ENCODE results near the gene KIAA1549.

Gene KIAA1549

DNA sequence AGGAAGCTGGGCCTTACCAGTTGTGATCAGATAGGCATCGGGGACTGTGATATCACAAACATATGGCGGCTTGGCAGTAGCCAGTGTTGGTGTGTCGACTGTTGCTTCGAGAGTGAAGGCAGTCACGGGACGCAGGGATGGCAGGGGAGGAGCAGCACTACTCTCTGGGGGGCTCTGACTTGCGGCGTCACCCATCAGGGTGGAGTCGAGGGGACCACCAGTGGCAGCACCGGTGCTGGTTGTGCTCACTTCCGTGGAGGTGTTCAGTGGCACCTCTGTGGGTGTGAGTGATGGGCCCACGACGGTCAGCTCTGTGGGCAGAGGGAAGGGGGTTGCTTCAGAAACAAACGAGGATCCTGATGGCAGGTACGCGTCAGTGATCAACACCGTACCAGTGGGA, 64.5 kb downstream of the KIAA1549 start:
- TF ChIP-seq EZH2phosphoT487 (conservative IDR thresholded peaks at IDR 0.05; ENCODE audit: low read length) (no peak), CTCF (IDR thresholded peaks at IDR 0.05; ENCODE audit: insufficient read depth, low read length, poor library complexity, severe bottlenecking) (no peak)
- no peaks in the 10 kb centered on the region for H3K9me2 ChIP-seq (replicated peaks; ENCODE audit: insufficient read depth, low read length)
- no peaks in the 10 kb centered on the region for H3K79me2 ChIP-seq (ENCODE audit: insufficient read depth, low read length)
- no peaks in the 10 kb centered on the region for H4K20me1 ChIP-seq (ENCODE audit: low read depth, low read length)
- no peak overlapping the region for H3K4me3 ChIP-seq (ENCODE audit: insufficient read depth, low read length, poor library complexity, severe bottlenecking)
- H3K9me3 ChIP-seq (ENCODE audit: insufficient read depth, low read length) = no peaks in the 10 kb centered on the region
- H3K4me2 ChIP-seq (ENCODE audit: low read depth, low read length, poor library complexity, severe bottlenecking) = no peak overlapping the region
- no peak overlapping the region for H2AFZ ChIP-seq (ENCODE audit: low read depth, low read length, severe bottlenecking)
- no peak overlapping the region for H3K9ac ChIP-seq (ENCODE audit: low read length)
- H3K36me3 ChIP-seq (ENCODE audit: low read length) = no peaks in the 10 kb centered on the region
- no peak overlapping the region for H3K27ac ChIP-seq (ENCODE audit: low read depth, low read length)
- no peaks in the 10 kb centered on the region for H3F3A ChIP-seq (ENCODE audit: insufficient read depth)
- H3K27me3 ChIP-seq (ENCODE audit: low read length) = no peaks in the 10 kb centered on the region

DNA sequence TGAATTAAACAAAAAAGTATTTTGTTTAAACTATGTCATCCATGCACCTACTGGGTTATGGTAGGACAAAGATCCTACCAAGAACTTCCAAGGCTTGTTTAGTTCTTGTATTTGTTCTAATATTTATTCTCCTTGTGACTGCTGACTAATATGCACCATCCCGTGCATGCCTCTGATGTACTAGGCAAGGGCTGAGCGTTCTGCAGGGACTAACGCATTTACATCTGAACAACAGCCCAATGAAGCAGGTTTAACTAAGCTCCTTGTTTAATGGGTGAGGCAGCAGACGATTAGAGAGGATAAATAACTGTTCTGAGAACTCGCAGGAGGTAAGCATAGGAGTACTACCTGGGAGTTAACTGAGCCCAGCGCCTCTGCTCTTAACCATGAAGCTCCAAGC, 64.9 kb downstream of the KIAA1549 start:
- no peaks in the 10 kb centered on the region for H3K27me3 ChIP-seq (ENCODE audit: low read length)
- H4K20me1 ChIP-seq (ENCODE audit: low read depth, low read length) = no peaks in the 10 kb centered on the region
- H3K79me2 ChIP-seq (ENCODE audit: insufficient read depth, low read length) = no peaks in the 10 kb centered on the region
- no peak overlapping the region for H3K4me2 ChIP-seq (ENCODE audit: low read depth, low read length, poor library complexity, severe bottlenecking)
- no peaks in the 10 kb centered on the region for H3K36me3 ChIP-seq (ENCODE audit: low read length)
- no peaks in the 10 kb centered on the region for H3K9me2 ChIP-seq (replicated peaks; ENCODE audit: insufficient read depth, low read length)
- TF ChIP-seq CTCF (IDR thresholded peaks at IDR 0.05; ENCODE audit: insufficient read depth, low read length, poor library complexity, severe bottlenecking) (no peak), EZH2phosphoT487 (conservative IDR thresholded peaks at IDR 0.05; ENCODE audit: low read length) (no peak)
- no peak overlapping the region for H3K9ac ChIP-seq (ENCODE audit: low read length)
- H3K27ac ChIP-seq (ENCODE audit: low read depth, low read length) = no peak overlapping the region
- H3K4me3 ChIP-seq (ENCODE audit: insufficient read depth, low read length, poor library complexity, severe bottlenecking) = no peak overlapping the region
- no peaks in the 10 kb centered on the region for H3F3A ChIP-seq (ENCODE audit: insufficient read depth)
- H3K9me3 ChIP-seq (ENCODE audit: insufficient read depth, low read length) = no peaks in the 10 kb centered on the region
- H2AFZ ChIP-seq (ENCODE audit: low read depth, low read length, severe bottlenecking) = no peak overlapping the region

- Histone ChIP-seq H3K4me2 (ENCODE audit: low read depth, low read length, poor library complexity, severe bottlenecking) (no peak overlapping the region), H3K9me3 (ENCODE audit: insufficient read depth, low read length) (no peaks in the 10 kb centered on the region), H3K36me3 (ENCODE audit: low read length) (no peaks in the 10 kb centered on the region), H4K20me1 (ENCODE audit: low read depth, low read length) (no peaks in the 10 kb centered on the region), H3F3A (ENCODE audit: insufficient read depth) (no peaks in the 10 kb centered on the region), H3K9ac (ENCODE audit: low read length) (no peak overlapping the region), H3K27me3 (ENCODE audit: low read length) (no peaks in the 10 kb centered on the region), H3K79me2 (ENCODE audit: insufficient read depth, low read length) (no peaks in the 10 kb centered on the region), H2AFZ (ENCODE audit: low read depth, low read length, severe bottlenecking) (no peak overlapping the region), H3K9me2 (replicated peaks; ENCODE audit: insufficient read depth, low read length) (no peaks in the 10 kb centered on the region), H3K27ac (ENCODE audit: low read depth, low read length) (no peak overlapping the region), H3K4me3 (ENCODE audit: insufficient read depth, low read length, poor library complexity, severe bottlenecking) (no peak overlapping the region)
- TF ChIP-seq CTCF (IDR thresholded peaks at IDR 0.05; ENCODE audit: insufficient read depth, low read length, poor library complexity, severe bottlenecking) (no peak), EZH2phosphoT487 (conservative IDR thresholded peaks at IDR 0.05; ENCODE audit: low read length) (no peak)
Measured at GRCh38 chr7:138913783-138914182, 67.4 kb downstream of the KIAA1549 start.

GRCh38 chr7:138911007-138911406, 70.2 kb downstream of the KIAA1549 start:
- H3K9me2 ChIP-seq (replicated peaks; ENCODE audit: insufficient read depth, low read length) = no peaks in the 10 kb centered on the region
- H3K27me3 ChIP-seq (ENCODE audit: low read length) = no peaks in the 10 kb centered on the region
- H3K79me2 ChIP-seq (ENCODE audit: insufficient read depth, low read length) = no peaks in the 10 kb centered on the region
- no peak overlapping the region for H3K9ac ChIP-seq (ENCODE audit: low read length)
- no peaks in the 10 kb centered on the region for H3K36me3 ChIP-seq (ENCODE audit: low read length)
- no peak overlapping the region for H2AFZ ChIP-seq (ENCODE audit: low read depth, low read length, severe bottlenecking)
- H3F3A ChIP-seq (ENCODE audit: insufficient read depth) = no peaks in the 10 kb centered on the region
- TF ChIP-seq CTCF (IDR thresholded peaks at IDR 0.05; ENCODE audit: insufficient read depth, low read length, poor library complexity, severe bottlenecking) (no peak), EZH2phosphoT487 (conservative IDR thresholded peaks at IDR 0.05; ENCODE audit: low read length) (no peak)
- H4K20me1 ChIP-seq (ENCODE audit: low read depth, low read length) = no peaks in the 10 kb centered on the region
- no peaks in the 10 kb centered on the region for H3K9me3 ChIP-seq (ENCODE audit: insufficient read depth, low read length)
- no peak overlapping the region for H3K27ac ChIP-seq (ENCODE audit: low read depth, low read length)
- no peak overlapping the region for H3K4me2 ChIP-seq (ENCODE audit: low read depth, low read length, poor library complexity, severe bottlenecking)
- H3K4me3 ChIP-seq (ENCODE audit: insufficient read depth, low read length, poor library complexity, severe bottlenecking) = no peak overlapping the region
